Kidney epithelial cell (primary cell): ENCODE data around the gene LRATD1. TPM values are rescaled to one million over a fixed set of nuclear protein-coding genes. Genes with fewer than 3 reads are reported as not detected.

Experiments used
- DNase-seq: peaks from one replicate; pipeline ENCODE4 v3.0.0-alpha.2; 2010; ENCODE audit warnings: low read depth
- H3K27me3 ChIP-seq: 2 replicates; pipeline ENCODE4 v1.6.0; 2011; ENCODE audit warnings: low read length; ENCODE audit not compliant: control insufficient read depth, insufficient read depth
- H3K36me3 ChIP-seq: 2 replicates; pipeline ENCODE4 v1.5.1; 2011; ENCODE audit warnings: low read length; ENCODE audit not compliant: control insufficient read depth, insufficient read depth
- H3K4me3 ChIP-seq: 2 replicates; pipeline ENCODE4 v1.5.1; 2011; ENCODE audit warnings: low read depth, mild to moderate bottlenecking, control low read depth, low read length
- CTCF ChIP-seq: IDR thresholded peaks from 2 replicates; pipeline ENCODE4 v1.5.1; 2011; ENCODE audit warnings: mild to moderate bottlenecking, moderate library complexity, low read length, control low read depth, inconsistent platforms; ENCODE audit not compliant: insufficient read depth, poor library complexity, severe bottlenecking
- total RNA-seq: library from RNA; depleted of rRNA; stranded (reverse); fragments of >200 nt; gene quantifications from 2 replicates; pipeline ENCODE4 v1.2.3, GENCODE V29; 2015

The LRATD1 gene
- total RNA-seq, 1 donor from 2014 or later = 11.4 TPM

DNA sequence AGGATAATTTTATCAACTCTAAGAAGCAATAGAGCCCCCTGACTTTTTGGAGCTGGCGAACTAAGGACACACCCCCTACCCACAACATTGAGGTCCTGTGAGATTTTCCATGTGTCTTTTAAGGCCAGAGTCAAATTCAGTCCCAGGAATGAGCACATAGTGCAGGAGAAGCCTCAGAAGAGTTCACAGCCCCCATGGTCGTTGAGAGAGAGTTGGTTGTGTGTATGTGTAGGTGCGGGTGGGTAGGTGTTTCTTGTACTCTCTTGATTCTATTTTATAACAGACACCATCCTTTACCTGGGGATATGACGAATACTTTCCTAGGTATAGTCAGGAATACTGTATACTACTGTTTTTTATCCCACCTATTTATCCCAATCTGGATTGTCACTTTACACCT is 8.6 kb downstream of the LRATD1 start:
- H3K27me3 ChIP-seq = no peaks in the 10 kb centered on the region
- DNase-seq = no peak
- H3K36me3 ChIP-seq = no peaks in the 10 kb centered on the region
- TF ChIP-seq CTCF = no peak
- no peak overlapping the region for H3K4me3 ChIP-seq

DNA sequence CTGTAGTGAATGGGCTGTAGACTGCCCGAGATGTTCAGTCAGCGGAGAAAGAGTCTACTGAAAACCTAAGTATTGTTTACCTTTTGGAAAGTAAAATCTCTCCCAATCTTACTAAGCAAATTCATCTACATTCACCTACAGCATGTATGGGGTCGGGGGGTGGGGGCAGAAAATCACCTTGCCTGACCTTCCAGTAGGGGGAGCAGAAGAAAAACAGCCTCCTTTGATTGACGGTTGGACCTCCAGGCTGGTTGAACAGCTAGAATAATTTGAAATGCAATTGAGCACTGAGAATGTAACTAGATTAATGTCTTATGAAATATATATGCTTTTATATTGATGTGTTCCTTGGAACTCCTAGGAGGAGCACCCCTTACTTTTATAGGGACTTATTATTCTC is 10.0 kb downstream of the LRATD1 start:
- Histone ChIP-seq H3K4me3 (no peak overlapping the region), H3K27me3 (no peaks in the 10 kb centered on the region), H3K36me3 (no peaks in the 10 kb centered on the region)
- TF ChIP-seq CTCF = peak; percentile 15
- no peak for DNase-seq

DNA sequence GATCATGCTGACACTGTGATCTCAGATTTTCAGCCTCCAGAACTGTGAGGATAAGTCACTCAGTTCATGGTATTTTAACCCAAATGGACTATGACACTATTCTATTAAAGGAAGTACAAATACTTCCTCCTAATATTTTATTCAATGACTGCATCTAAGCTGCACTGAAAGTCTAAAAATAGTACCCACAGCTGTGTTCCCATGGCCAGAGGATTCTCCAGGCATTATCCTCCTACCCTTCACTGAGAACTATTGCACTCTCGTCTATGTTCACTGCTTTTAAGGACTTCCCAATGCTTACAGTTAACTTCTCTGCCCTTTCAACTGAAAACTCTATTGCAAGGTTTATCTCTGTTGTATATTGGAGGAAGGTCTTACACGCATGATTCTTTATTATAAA is 15.2 kb downstream of the LRATD1 start:
- no peak for TF ChIP-seq CTCF
- Histone ChIP-seq H3K36me3 (no peaks in the 10 kb centered on the region), H3K4me3 (no peak overlapping the region), H3K27me3 (no peaks in the 10 kb centered on the region)
- no peak for DNase-seq

GRCh38 chr2:14650066-14650465 is 17.5 kb downstream of the LRATD1 start:
- no peaks in the 10 kb centered on the region for H3K36me3 ChIP-seq

DNA sequence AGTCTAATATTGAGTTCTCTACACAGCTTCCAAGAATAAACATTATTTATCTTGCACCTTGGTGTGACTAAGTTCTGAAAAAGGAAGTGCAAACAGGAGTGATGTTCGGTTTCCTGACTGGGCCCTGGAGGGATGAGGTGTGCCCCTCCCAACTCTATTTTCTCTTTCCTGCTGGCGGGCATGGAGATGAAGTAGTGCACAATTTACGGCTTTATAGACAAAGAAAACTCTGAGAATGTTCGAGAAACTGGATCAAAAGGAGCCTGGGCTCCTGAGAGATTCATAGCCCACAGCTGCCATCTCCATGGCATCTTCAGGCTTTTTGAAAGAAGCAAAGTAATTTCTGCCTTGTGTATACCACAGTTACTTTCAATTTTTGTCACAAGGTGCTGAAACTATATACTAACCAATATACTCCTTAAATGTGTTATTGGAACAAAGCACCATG is 22.3 kb downstream of the LRATD1 start:
- no peak for DNase-seq
- no peak for TF ChIP-seq CTCF
- Histone ChIP-seq H3K4me3 (no peak overlapping the region), H3K36me3 (no peaks in the 10 kb centered on the region), H3K27me3 (no peaks in the 10 kb centered on the region)

More at GRCh38 chr2:14650066-14650465, 17.5 kb downstream of the LRATD1 start:
- no peaks in the 10 kb centered on the region for H3K27me3 ChIP-seq
- H3K4me3 ChIP-seq = no peak overlapping the region
- TF ChIP-seq CTCF = no peak
- no peak for DNase-seq

DNA sequence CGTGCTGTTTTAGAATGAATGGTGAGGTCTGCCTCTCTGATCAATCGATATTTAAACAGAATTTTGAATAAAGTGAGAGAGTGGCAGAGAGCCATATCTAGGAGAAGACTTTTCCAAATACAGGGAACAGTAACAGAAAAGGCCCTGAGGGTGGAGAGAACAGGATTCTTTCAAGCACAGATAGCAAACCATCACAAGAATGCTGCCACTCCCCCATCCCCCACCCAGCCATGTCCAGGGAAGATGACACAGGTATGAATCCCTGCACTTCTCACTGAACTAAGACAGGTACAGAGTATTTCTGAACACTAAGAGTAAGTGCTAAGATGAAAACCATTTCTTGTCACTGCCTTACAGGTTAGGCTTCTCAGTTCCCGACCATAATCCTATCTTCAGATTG is 23.6 kb downstream of the LRATD1 start:
- no peak for TF ChIP-seq CTCF
- H3K27me3 ChIP-seq = no peaks in the 10 kb centered on the region
- no peak overlapping the region for H3K4me3 ChIP-seq
- no peaks in the 10 kb centered on the region for H3K36me3 ChIP-seq
- DNase-seq = no peak
